ENCODE measurements around the gene PLA2G4A.

- TF ChIP-seq, protein P1, sequence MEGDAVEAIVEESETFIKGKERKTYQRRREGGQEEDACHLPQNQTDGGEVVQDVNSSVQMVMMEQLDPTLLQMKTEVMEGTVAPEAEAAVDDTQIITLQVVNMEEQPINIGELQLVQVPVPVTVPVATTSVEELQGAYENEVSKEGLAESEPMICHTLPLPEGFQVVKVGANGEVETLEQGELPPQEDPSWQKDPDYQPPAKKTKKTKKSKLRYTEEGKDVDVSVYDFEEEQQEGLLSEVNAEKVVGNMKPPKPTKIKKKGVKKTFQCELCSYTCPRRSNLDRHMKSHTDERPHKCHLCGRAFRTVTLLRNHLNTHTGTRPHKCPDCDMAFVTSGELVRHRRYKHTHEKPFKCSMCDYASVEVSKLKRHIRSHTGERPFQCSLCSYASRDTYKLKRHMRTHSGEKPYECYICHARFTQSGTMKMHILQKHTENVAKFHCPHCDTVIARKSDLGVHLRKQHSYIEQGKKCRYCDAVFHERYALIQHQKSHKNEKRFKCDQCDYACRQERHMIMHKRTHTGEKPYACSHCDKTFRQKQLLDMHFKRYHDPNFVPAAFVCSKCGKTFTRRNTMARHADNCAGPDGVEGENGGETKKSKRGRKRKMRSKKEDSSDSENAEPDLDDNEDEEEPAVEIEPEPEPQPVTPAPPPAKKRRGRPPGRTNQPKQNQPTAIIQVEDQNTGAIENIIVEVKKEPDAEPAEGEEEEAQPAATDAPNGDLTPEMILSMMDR (IDR thresholded peaks at IDR 0.05) = no peak
- TF ChIP-seq POLR2A (IDR thresholded peaks at IDR 0.05) = no peak
Measured at GRCh38 chr1:187001198-187001889, 172.6 kb downstream of the PLA2G4A start.

Data from adrenal gland (tissue), 5 donors.